Upper lobe of left lung (tissue), 6 donors: ENCODE results near the gene NMBR. TPM values are rescaled to one million over a fixed set of nuclear protein-coding genes. Genes with fewer than 3 reads are reported as not detected.

Experiments used
- ATAC-seq, 2 donors: fragments of 200-7000 bp; cut with Tn5 transposase; one replicate each; pipeline ENCODE4 v1.9.1; 2022; ENCODE audit warnings: mild to moderate bottlenecking in 2 of 2, moderate library complexity in 2 of 2; ENCODE audit not compliant: low FRiP score in 2 of 2
- DNase-seq, 2 donors: peaks; one replicate each; pipeline ENCODE4 v3.0.0-alpha.2; 2019 to 2020
- H3K27ac ChIP-seq, 4 donors: fragments of 200-600 bp; sonication (generic); one replicate each; pipeline ENCODE4 v1.5.1; 2016 to 2019
- H3K27me3 ChIP-seq, 4 donors: fragments of 200-600 bp; sonication (generic); one replicate each; pipeline ENCODE4 v1.5.1; 2017 to 2019
- H3K36me3 ChIP-seq, 4 donors: fragments of 200-600 bp; sonication (generic); one replicate each; pipeline ENCODE4 v1.5.1; 2016 to 2019
- H3K4me1 ChIP-seq, 4 donors: fragments of 200-600 bp; sonication (generic); one replicate each; pipeline ENCODE4 v1.5.1; 2018 to 2019
- H3K4me3 ChIP-seq, 4 donors: fragments of 200-600 bp; sonication (generic); one replicate each; pipeline ENCODE4 v1.5.1; 2017 to 2019; ENCODE audit warnings: mild to moderate bottlenecking in 2 of 4, moderate library complexity in 1 of 4
- H3K9me3 ChIP-seq, 4 donors: fragments of 200-600 bp; sonication (generic); one replicate each; pipeline ENCODE4 v1.5.1; 2018 to 2019
- CTCF ChIP-seq, 6 experiments: fragments of 450-650 bp in 4 of 6; fragments of 200-600 bp in 2 of 6; sonication (generic) in 2 of 6; IDR thresholded peaks; one replicate each; pipeline ENCODE4 v1.5.1; 2016 to 2019; ENCODE audit warnings: antibody characterized with exemption in 6 of 6
- EP300 ChIP-seq, 4 donors: sonication (generic); formaldehyde crosslinking; IDR thresholded peaks; one replicate each; pipeline ENCODE4 v1.5.1; 2017; ENCODE audit warnings: antibody characterized with exemption in 4 of 4, control low read depth in 2 of 4
- POLR2A ChIP-seq, 4 donors: fragments of 450-650 bp; IDR thresholded peaks; one replicate each; pipeline ENCODE4 v1.5.1; 2016 to 2017; ENCODE audit warnings: antibody characterized with exemption in 4 of 4, mild to moderate bottlenecking in 2 of 4
- POLR2AphosphoS5 ChIP-seq, 2 donors: sonication (generic); formaldehyde crosslinking; IDR thresholded peaks; one replicate each; pipeline ENCODE4 v1.5.1; 2017; ENCODE audit warnings: antibody characterized with exemption in 2 of 2
- WGBS, 2 donors: methylation state at CpG; one replicate each; pipeline ENCODE4 v1.1.5; 2017 to 2018; 5-methylcytosine and 5-hydroxymethylcytosine counted together
- total RNA-seq, 6 donors: library from RNA; depleted of rRNA in 4 of 6; stranded (reverse); fragments of >200 nt in 4 of 6; gene quantifications; one replicate each; pipeline versions ENCODE4 v1.1.0 to v1.2.1, GENCODE V29; 2016 to 2021
- donor health status: DM: no; HTN: no; CAD: no; lungs with moderate emphysema.
- donor health status: DM: no; HTN: yes; CAD: no; lungs with severe emphysema.

The NMBR gene
- total RNA-seq, 6 donors from 2014 or later = not detected

- Histone ChIP-seq H3K36me3 (peaks cover 0 to 79% (median 22%) of the 10 kb centered on the region in 4 donors), H3K4me1 (no peaks in the 10 kb centered on the region), H3K9me3 (peaks cover 0 to 6% (median 0%) of the 10 kb centered on the region in 4 donors), H3K4me3 (no peak overlapping the region), H3K27me3 (no peaks in the 10 kb centered on the region), H3K27ac (no peak overlapping the region)
- no peak for ATAC-seq
- DNase-seq = no peak
- TF ChIP-seq EP300 (IDR thresholded peaks at IDR 0.05) (no peak), POLR2AphosphoS5 (IDR thresholded peaks at IDR 0.05) (no peak)
Observed at GRCh38 chr6:142172758-142173157, 25.8 kb upstream of the NMBR start.

- TF ChIP-seq EP300 (IDR thresholded peaks at IDR 0.05) (no peak), POLR2A (IDR thresholded peaks at IDR 0.05) (no peak), CTCF (IDR thresholded peaks at IDR 0.05) (no peak), POLR2AphosphoS5 (IDR thresholded peaks at IDR 0.05) (no peak)
- H3K27ac ChIP-seq = no peak overlapping the region
- H3K27me3 ChIP-seq = no peaks in the 10 kb centered on the region
- H3K9me3 ChIP-seq = no peaks in the 10 kb centered on the region
- ATAC-seq (no peak), DNase-seq (no peak)
- peaks cover 0 to 84% (median 24%) of the 10 kb centered on the region in 4 donors for H3K36me3 ChIP-seq
- no peak overlapping the region for H3K4me3 ChIP-seq
- no peaks in the 10 kb centered on the region for H3K4me1 ChIP-seq
Observed at GRCh38 chr6:142171351-142171750, 24.4 kb upstream of the NMBR start.

GRCh38 chr6:142167486-142167885, 20.6 kb upstream of the NMBR start:
- 77 to 98% methylated on average over 2 of the region's 2 CpGs for WGBS, 2 donors
- no peaks in the 10 kb centered on the region for H3K9me3 ChIP-seq
- no peak for ATAC-seq
- no peak overlapping the region for H3K4me3 ChIP-seq
- H3K4me1 ChIP-seq = peaks cover 0 to 10% (median 3%) of the 10 kb centered on the region in 4 donors
- TF ChIP-seq CTCF (IDR thresholded peaks at IDR 0.05) (no peak), POLR2AphosphoS5 (IDR thresholded peaks at IDR 0.05) (no peak), EP300 (IDR thresholded peaks at IDR 0.05) (no peak), POLR2A (IDR thresholded peaks at IDR 0.05) (no peak)
- no peak for DNase-seq
- H3K36me3 ChIP-seq = peaks cover 0 to 60% (median 20%) of the 10 kb centered on the region in 4 donors
- H3K27ac ChIP-seq = no peak overlapping the region
- H3K27me3 ChIP-seq = no peaks in the 10 kb centered on the region

- Histone ChIP-seq H3K36me3 (peaks cover 0 to 56% (median 17%) of the 10 kb centered on the region in 4 donors), H3K27me3 (no peaks in the 10 kb centered on the region), H3K9me3 (no peaks in the 10 kb centered on the region), H3K4me1 (peaks cover 0 to 11% (median 3%) of the 10 kb centered on the region in 4 donors), H3K27ac (no peak overlapping the region), H3K4me3 (no peak overlapping the region)
- DNase-seq (no peak), ATAC-seq (no peak)
- TF ChIP-seq EP300 (IDR thresholded peaks at IDR 0.05) (no peak), CTCF (IDR thresholded peaks at IDR 0.05) (no peak), POLR2AphosphoS5 (IDR thresholded peaks at IDR 0.05) (no peak), POLR2A (IDR thresholded peaks at IDR 0.05) (no peak)
- WGBS, 2 donors = 80 to 87% methylated on average over 3 of the region's 3 CpGs
Observed at GRCh38 chr6:142167071-142167470, 20.1 kb upstream of the NMBR start.

GRCh38 chr6:142165227-142165626, 18.3 kb upstream of the NMBR start:
- ATAC-seq (no peak), DNase-seq (no peak)
- 92 to 94% methylated on average over 4 of the region's 4 CpGs for WGBS, 2 donors
- Histone ChIP-seq H3K36me3 (peaks cover 0 to 37% (median 5%) of the 10 kb centered on the region in 4 donors), H3K27me3 (no peaks in the 10 kb centered on the region), H3K27ac (no peak overlapping the region), H3K9me3 (no peaks in the 10 kb centered on the region), H3K4me1 (peaks cover 0 to 11% (median 3%) of the 10 kb centered on the region in 4 donors), H3K4me3 (no peak overlapping the region)
- TF ChIP-seq CTCF (IDR thresholded peaks at IDR 0.05) (no peak), POLR2AphosphoS5 (IDR thresholded peaks at IDR 0.05) (no peak), EP300 (IDR thresholded peaks at IDR 0.05) (no peak), POLR2A (IDR thresholded peaks at IDR 0.05) (no peak)
